Measurements from ENCODE around the gene SUPT4H1. TPM values are rescaled to one million over a fixed set of nuclear protein-coding genes. Genes with fewer than 3 reads are reported as not detected.

SUPT4H1 gene
- total and polyA plus RNA-seq, 9 of the 15 experiments (the other 6 are each of a cell fraction or from before 2014, with no cell fraction given), result 62.1 to 320 (median 117) TPM

- TF ChIP-seq FOXP4 (CRISPR knock-in tag; IDR thresholded peaks at IDR 0.05; ENCODE audit: borderline replicate concordance) (no peak), MAFK (IDR thresholded peaks at IDR 0.05; ENCODE audit: low read length) (no peak), ZNF354B (CRISPR knock-in tag; IDR thresholded peaks at IDR 0.05) (no peak), CBFA2T3 (IDR thresholded peaks at IDR 0.05) (no peak), SMARCA4 (IDR thresholded peaks at IDR 0.05) (peak; percentile 30; the same call in 1 of the 2 replicates)
These were observed 791 bp upstream of the SUPT4H1 start (continued) for GRCh38 chr17:58352596-58353388.

GRCh38 chr17:58351182-58351581 is 819 bp downstream of the SUPT4H1 start:
- no peaks in the 10 kb centered on the region for H3K27me3 ChIP-seq (ENCODE audit: control insufficient read depth in 2 of 2, insufficient read depth in 2 of 2, low read length in 2 of 2)
- no TSS peak for BruUV-seq (replicated peaks)
- no peaks in the 10 kb centered on the region for H3K9me3 ChIP-seq (replicated peaks; ENCODE audit: control insufficient read depth, insufficient read depth, low read depth, low read length)
- in situ Hi-C loops (cut with MboI) (no loop called here), intact Hi-C loops (cut with micrococcal nuclease) (loop anchor here (5.0 kb wide), 1 partner anchor 86 kb away; no protein-coding TSS in a partner anchor)
- ChIA-PET CTCF (ENCODE audit: low intra/inter-chr PET ratio) (no interaction called here), POLR2A (interaction anchor here (1.8 to 17.7 kb wide), 8 partner anchors 11 to 280 kb away, joined by 4 to 257 read pairs (median 18); no protein-coding TSS in a partner anchor)
- H3K36me3 ChIP-seq (ENCODE audit: control insufficient read depth, insufficient read depth, low read length), result peaks cover 45% of the 10 kb centered on the region
- no peaks in the 10 kb centered on the region for H3K9me1 ChIP-seq (ENCODE audit: control insufficient read depth, insufficient read depth, low read length)
- FAIRE-seq (no peak), DNase-seq (ENCODE audit: extremely low read depth in 1 of 4, low spot score in 3 of 4) (peak in 1 of 4 experiments; percentile 2), ATAC-seq (no peak)
- H2AFZ ChIP-seq (ENCODE audit: low read depth, low read length), result no peak overlapping the region
- H3K4me3 ChIP-seq, result peak overlapping the region; percentile 99
- WGBS (ENCODE audit: insufficient coverage, low coverage, missing lambda C conversion rate), result 27% methylated on average over 4 of the region's 4 CpGs
- peak overlapping the region; percentile 94 to 99 for H3K9ac ChIP-seq (ENCODE audit: insufficient read depth in 1 of 2, low read depth in 2 of 2, low read length in 2 of 2)
- H3K4me2 ChIP-seq (ENCODE audit: insufficient read depth, low read length), result peak overlapping the region; percentile 100
- peak overlapping the region; percentile 93; the same call in 2 of the 3 replicates for H3K27ac ChIP-seq (ENCODE audit: extremely low read depth, low read depth, low read length)
- H3K79me2 ChIP-seq (ENCODE audit: control insufficient read depth, insufficient read depth, low read length), result peaks cover 36% of the 10 kb centered on the region
- no peaks in the 10 kb centered on the region; the same call in 1 of the 2 replicates for H4K20me1 ChIP-seq (replicated peaks; ENCODE audit: control insufficient read depth, insufficient read depth, low read length)
- peaks cover 15 to 20% of the 10 kb centered on the region in 2 experiments; a peak in 4 of 5 replicates for H3K4me1 ChIP-seq (replicated peaks in 1 of 2; ENCODE audit: control insufficient read depth in 2 of 2, insufficient read depth in 2 of 2, low read length in 2 of 2)
- TF ChIP-seq NR2C2 (CRISPR knock-in tag; IDR thresholded peaks at IDR 0.05) (no peak), NR2C2 (tag; IDR thresholded peaks at IDR 0.05) (no peak), GABPB1 (CRISPR knock-in tag; IDR thresholded peaks at IDR 0.05) (no peak), ADNP (tag; IDR thresholded peaks at IDR 0.05) (no peak), ZNF280B (CRISPR knock-in tag; IDR thresholded peaks at IDR 0.05) (no peak), ZNF696 (CRISPR knock-in tag; conservative IDR thresholded peaks at IDR 0.05) (no peak), CCAR2 (IDR thresholded peaks at IDR 0.05; ENCODE audit: low read depth, low read length) (no peak), MNT (conservative IDR thresholded peaks at IDR 0.05) (no peak), ZNF766 (CRISPR knock-in tag; conservative IDR thresholded peaks at IDR 0.05) (no peak), ZBTB1 (CRISPR knock-in tag; IDR thresholded peaks at IDR 0.05; ENCODE audit: borderline replicate concordance, low read depth) (no peak), ZNF165 (CRISPR knock-in tag; IDR thresholded peaks at IDR 0.05; ENCODE audit: borderline replicate concordance) (no peak), SREBF2 (CRISPR knock-in tag; IDR thresholded peaks at IDR 0.05) (no peak)
